ENCODE results near the gene POC1B.

POC1B gene

DNA sequence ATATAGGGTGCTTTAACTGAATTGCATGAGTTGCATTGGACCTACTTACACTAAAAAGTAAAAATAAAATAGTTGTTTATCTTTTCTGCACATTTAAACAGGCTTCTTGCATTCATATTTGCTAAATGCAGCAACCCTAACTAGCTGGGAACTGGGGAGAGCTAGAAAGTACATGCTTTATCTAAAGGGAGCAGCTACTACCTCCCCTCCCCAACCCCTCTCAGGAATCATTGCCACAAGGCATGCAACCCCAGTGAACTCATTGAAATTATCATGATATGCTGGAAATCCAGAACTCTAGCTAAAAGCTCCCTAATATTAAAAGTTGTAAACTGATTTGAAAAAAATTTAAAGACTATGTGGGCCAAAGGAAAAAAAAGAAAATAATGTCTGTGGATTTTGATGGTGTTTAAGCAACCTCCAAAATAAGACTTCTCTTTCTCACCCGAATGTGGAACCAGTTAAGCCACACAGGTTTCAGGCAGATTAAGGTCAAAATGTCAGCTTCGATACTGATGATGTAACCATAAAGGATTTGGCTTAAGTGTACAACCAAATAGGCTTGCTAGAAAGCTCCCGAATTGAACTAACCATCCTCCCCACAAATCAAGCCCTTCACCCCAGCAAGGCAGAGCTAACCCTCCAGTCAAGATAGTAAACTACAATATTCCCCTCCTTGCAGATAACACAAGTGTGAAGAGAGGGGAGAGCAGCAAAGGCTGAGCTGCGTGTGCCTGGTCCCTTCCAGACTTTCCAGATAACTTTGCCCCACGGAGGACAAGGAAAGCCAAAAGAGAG is 13.8 kb upstream of the POC1B start:
- in situ Hi-C loops (cut with MboI; ENCODE audit: low sequenced_read_pairs): no loop called here

DNA sequence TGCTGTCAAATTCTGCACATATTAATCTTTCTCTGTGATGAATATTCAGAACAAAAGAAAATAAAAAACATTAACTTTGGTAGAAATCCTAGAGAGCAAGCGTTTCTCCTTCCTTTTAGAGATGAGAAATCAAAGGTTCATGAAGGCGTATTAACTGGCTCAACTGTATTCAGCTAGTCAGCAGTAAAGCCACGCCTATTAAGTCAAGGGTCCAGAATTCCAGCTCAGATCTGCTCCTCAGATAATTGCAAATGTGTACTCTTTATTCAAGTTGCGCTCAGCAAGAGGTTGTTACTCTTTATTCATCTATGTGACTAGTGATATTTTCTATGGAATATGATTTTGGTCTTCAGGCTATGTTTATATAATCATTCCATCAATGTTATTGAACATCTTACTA is 13.1 kb upstream of the POC1B start:
- in situ Hi-C loops (cut with MboI; ENCODE audit: low sequenced_read_pairs): no loop called here

DNA sequence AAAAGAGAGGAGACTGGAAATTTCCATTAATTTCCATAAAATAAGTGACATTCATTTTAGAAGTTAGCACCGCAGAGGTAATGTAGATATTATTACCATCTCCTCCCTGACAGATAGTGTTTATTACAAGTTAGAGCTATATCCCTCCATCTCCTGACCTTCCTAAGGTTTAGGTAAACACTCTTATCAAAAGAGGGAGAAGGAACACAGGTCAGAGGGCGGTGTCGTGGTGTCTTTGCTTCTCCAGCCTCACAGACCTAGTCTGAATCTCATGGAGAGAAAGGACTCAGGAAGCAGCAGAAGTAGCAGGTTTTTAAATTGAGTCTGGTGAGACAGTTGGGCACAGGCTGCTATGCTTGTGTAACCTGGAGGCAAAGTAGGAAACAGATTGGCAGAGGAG is 11.5 kb upstream of the POC1B start:
- in situ Hi-C loops (cut with MboI; ENCODE audit: low sequenced_read_pairs): no loop called here

DNA sequence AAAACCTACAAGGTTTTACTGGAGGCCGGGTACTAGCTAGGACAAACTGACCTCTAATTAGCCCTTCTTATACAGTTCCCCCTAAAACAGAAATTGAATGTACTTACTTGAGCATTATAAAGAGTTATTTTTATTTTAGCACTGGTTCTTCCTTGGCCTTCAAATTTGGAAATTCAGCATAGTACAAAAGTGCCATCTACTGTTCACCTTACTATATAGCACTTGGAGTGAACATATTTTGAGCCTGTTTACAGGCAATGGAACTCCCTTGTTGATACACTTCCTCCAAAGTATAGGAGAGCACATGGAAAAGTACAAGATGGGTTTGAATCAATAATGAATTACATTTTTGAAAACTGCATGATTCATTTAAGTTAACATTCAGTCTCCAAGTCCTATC is 3.9 kb upstream of the POC1B start:
- in situ Hi-C loops (cut with MboI; ENCODE audit: low sequenced_read_pairs): no loop called here

DNA sequence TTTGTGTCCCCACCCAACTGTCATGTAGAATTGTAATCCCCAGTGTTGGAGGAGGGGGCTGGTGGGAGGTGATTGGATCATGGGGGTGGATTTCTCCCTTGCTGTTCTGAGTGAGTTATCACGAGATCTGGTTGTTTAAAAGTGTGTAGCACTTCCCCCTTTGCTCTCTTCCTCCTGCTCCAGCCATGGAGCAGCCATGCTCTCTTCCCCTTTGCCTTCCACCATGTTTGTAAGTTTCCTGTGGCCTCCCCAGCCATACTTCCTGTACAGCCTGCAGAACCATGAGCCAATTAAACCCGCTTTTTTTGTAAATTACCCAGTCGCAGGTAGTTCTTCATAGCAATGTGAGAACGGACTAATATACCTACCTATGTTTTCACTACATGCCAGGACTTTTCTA is 2.6 kb upstream of the POC1B start:
- in situ Hi-C loops (cut with MboI; ENCODE audit: low sequenced_read_pairs): no loop called here

DNA sequence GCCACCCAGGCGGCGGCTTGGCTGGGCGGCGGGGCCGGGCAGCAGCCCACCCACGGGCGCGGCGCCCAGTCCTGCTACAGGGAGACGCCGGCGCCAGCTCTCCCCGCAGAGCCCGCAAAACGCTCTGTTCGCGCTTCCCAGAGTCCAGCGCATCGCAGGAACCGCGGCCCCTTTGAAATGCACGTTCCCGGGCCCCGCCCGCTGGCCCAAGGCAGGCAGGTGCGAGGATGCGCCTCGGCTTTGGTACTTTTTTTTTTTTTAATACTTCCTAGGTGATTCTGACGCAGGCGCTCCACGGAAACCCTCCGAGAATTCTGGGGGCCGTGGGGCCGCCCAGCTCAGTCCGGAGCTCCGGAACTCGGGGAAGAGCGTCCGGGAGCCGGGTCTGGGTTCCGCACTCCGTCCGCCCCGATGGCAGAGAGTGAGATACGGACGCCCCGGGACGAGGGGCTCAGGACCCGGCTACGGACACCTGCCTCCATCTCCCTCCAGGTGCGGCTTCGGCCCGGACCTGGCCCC is 483 bp downstream of the POC1B start:
- in situ Hi-C loops (cut with MboI; ENCODE audit: low sequenced_read_pairs): no loop called here

DNA sequence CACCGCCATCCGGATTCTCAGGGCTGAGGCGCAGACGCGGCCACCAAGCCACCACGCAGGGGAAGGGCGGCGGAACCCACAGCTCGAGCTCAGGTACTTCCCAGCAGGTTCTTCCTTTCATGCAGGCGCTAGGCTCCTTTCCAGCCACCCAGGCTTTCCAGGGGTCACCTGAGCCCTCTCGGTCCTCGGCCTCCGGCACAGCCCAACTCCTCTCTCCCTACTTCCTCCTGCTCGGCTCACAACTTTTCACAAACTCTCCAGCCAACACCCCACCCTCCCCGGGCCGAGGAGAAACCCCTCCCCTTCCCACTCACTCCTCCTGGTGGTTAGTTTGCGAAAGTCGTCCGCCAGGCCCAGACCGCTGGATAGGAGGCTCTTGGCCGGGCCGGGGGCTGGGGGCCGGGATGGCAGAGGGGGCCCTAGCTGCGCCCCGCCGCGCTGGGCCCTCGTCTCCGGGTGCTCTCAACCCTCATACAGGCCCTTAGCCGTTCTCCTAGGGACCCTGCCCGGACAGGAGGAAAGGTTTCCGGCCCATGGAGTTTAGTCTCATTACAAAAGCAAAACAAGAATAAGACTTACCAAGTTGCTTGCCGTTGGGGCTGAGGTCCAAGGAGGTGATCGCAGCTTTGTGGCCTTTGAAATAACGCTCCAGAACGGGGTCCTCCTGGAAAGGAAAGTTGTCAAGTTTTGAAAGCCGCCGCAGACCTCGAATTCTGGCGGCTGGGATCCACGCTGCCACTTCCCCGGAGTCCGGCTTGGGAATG is 1.1 kb downstream of the POC1B start, which contains the start of gene GALNT4:
TSS of gene GALNT4 (minus strand) at position 256 of the 764 bp plus-strand sequence. CDS start at position 9, 247 bp downstream.
- in situ Hi-C loops (cut with MboI; ENCODE audit: low sequenced_read_pairs): no loop called here

DNA sequence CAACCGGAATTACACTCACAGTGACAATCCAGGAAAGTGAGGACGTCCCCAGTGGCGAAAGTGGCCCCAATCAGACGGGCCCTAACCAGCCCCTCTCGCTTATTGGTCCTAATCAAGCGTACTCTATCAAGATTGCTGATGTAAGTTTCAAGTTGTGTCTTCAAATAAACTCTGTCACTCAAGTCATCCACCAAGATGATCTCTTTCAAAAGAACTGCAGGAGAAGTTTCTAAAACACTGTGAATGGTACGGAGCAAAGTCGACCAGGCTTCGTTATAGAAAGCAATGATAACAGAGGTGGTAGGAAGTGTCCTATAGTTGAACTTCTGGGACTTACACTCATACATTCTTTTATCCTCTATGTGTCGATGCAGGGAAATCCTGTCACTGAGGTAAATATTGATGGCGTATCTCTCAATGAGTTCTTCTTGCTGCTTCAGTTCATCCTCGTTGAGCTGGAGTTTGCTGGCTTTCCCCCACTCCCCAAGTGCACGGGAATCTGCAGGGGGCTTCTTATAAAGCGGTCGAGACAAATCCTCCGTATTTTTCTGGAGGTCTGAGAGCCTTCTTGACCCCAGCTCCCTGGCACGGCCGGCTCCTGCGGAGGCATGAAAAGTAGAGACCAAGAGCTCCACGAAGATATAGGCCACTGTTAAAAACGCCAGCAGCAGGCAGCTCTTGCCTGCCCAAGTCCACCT is 1.9 kb downstream of the POC1B start:
- in situ Hi-C loops (cut with MboI; ENCODE audit: low sequenced_read_pairs): no loop called here

DNA sequence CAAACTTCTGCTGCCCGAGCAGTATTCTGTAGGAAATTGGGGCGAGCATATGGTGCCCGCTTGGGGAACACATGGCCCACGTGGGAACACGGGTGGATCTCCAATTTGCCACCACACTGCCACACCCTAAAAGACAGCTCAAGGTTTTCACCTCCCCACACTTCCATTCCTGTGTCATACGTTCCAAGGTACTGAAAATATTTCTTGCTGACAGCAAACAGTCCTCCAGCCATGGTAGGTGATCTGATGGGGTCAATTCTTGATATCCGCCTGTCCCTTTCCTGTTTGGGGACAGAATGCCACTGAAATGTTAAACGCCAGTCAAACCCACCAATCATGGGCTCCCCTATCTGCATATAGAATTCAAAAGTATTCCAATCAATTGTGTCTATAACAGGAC is 2.5 kb downstream of the POC1B start:
- in situ Hi-C loops (cut with MboI; ENCODE audit: low sequenced_read_pairs): no loop called here

DNA sequence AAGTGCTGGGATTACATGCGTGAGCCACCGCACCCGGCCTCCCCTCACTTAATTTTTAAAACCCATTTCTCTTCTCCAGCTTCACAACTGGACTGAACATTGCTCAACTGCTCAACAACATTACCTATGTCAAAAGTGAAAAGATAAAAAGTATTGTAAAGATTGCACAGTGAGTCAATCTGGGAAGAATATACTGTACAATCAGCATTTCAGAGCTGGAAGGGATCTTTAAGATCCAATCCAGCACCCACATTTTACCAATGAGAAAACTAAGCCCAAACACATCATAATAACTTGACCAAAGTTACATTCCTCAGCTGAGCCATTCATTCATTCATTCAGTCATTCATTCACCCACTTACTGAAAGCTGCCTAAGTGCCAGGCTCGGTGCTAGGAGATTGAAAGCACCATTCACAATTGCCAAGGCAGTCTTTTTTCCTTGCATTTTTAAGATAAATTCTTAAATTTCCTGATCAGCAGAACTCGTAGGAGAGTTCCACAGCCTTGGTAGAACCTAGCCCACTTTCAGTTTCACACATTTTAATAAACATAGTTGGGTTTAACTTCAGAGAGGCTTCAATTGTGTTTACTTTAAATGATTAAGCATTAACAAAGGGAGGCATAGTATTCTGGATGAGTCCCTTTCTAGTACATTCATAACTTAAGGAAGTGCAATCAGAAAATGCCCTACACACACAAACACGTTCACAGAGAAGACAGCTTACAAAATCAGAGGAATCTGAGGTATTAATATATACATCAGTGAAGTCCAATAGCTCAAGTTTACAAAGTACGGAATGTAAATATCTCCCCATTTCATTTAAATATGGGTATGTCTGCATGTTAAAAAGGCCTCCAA is 4.3 kb downstream of the POC1B start:
- in situ Hi-C loops (cut with MboI; ENCODE audit: low sequenced_read_pairs): no loop called here

DNA sequence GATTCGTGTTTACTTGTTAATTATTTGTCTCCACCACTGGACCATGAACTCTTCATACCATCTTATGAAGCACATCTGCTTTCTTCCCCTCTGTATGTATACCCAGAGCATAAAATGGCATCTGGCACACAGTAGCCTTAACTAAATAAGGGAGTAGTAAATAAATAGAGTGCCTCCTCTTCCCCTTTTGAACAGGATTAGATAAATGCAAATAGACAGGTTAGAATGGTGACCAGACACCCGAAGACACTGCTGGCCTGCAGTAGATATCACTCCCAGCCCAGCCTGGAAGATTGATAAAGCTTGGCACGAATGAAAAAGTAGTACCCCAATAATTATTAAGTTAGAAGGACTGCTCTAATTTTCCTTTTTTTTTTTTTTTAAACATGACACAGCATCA is 8.1 kb downstream of the POC1B start:
- in situ Hi-C loops (cut with MboI; ENCODE audit: low sequenced_read_pairs): no loop called here

DNA sequence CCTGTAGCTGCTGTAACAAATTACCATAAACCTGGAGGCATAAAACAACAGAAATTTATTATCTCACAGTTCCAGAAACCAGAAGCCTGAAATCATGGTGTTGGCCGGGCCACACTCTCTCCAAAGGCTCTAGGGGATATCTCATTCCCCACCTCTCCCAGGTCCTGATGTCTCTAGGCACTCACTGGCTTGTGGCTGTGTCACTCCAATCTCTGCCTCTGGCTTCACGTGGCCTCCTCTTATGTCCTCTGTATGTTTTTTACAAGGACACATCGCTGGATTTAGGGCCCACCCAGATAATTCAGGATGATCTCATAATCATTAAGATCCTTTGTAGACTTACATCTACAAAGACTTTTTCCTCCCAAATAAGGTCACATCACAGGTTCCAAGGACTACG is 9.2 kb downstream of the POC1B start:
- in situ Hi-C loops (cut with MboI; ENCODE audit: low sequenced_read_pairs): no loop called here

DNA sequence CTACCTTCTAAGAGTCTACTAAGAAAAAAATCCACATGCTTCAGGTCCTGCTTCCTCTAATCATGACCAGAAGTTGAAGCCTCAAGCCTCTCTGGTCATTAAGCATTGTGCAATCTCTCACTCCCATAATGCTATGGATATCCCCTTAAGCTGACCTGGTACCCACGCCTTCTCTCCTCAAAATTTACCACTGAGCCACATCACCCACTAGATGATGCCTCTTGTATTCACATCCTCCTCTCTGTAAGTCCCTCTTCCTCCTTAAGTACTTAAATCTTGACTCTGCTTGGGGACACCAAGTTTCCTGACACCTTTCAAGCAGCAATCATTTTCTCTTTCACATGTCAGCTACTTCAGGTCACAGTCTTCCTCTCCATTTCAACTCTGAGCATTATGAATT is 11.1 kb downstream of the POC1B start:
- in situ Hi-C loops (cut with MboI; ENCODE audit: low sequenced_read_pairs): no loop called here

DNA sequence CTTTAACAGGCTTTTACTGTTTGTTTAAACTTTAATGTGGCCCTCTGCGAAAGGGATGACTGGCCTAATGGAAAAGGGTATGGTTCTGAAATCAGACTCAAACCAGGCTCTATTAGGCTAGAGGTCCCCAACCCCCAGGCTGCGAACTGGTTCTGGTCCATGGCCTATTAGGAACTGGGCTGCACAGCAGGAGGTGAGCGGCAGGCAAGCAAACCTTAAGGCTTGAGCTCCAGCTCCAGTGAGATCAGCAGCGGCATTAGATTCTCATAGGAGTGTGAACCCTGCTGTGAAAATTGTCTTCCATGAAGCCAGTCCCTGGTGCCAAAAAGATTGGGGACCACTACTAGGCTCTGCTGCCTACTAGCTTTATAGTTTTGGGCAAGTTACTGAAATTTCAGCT is 12.3 kb downstream of the POC1B start:
- in situ Hi-C loops (cut with MboI; ENCODE audit: low sequenced_read_pairs): no loop called here

DNA sequence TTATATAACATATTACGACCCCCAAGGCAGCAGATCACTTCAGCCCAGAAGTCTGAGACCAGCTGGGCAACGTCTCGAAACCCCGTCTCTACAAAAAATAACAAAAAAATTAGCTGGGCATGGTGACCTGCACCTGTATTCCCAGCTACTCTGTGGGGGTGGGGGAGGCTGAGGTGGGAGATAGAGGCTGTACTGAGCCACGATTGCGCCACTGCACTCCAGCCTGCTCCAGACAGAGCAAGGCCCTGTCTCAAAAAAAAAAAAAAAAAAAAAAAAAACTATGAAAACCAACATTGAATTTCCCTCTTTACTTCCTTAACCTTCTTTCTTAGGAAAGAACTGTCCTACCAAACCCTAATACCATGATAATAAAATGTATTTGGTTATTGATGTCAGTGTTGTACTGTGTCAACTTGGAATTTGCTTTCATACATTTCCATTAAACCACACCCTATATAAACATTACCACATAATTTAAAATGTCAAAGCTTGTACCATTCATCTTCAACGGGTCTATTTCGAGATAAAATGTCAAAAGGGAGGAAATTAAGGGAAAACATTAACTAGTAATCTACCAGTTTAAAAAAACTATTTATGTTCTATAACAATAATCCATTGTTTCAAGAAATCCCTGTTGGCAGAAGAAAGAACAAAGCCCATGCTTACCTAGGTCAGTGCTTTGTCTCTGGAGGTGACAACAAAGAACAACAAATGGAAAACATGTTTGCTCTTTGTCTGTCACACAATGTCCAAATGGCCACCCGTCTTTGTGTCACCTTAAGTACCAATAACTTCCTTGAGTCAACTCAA is 18.6 kb downstream of the POC1B start:
- in situ Hi-C loops (cut with MboI; ENCODE audit: low sequenced_read_pairs): no loop called here

DNA sequence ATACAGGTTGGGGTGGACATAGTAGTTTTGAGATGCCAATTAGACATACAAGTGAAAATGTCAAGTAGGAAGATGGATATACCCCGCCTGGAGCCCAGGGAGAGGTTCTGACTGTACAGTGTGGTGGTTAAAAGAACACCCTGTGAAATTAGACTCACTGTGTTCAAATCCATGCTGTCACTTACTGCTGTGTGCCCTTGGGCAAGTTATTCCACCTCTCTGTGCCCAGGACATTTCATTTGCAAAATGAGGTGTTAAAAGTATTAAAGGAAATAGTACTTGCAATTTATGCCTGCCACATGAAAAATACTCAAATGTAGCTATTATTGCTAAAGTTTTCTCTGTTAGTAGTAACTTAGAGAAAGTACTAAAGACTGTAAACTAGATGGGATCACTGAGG is 19.8 kb downstream of the POC1B start:
- in situ Hi-C loops (cut with MboI; ENCODE audit: low sequenced_read_pairs): no loop called here

DNA sequence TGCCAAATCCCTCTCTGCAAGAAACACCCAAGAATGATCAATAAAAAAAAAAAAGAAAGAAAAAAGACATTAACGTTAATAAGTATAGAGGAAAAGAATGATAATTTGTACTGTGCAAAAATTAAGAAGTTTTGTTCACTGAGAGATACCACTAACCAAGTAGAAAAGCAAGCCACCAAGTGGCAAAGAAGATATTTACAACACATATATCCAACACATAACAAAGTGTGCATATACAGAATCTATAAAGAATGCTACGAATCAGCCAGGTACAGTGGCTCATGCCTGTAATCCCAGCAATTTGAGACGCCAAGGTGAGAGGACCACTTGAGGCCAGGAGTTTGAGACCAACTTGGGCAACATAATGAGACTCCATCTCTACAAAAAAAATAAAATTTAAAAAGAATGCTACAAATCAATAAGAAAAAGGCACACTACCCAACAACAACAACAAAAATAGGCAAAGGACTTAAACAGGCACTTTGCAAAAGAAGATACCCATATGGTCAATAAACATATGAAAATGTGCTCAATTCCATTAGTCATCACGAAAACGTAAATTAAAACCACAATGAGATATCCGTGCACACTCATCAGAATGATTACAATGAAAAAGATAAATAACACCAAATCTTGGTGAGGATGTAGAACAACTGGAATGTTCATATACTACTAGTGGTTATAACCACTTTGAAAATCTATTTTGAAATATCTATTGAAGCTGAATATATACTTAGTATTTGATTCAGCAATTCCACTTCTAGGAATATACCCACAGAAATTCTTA is 21.1 kb downstream of the POC1B start:
- in situ Hi-C loops (cut with MboI; ENCODE audit: low sequenced_read_pairs): no loop called here

DNA sequence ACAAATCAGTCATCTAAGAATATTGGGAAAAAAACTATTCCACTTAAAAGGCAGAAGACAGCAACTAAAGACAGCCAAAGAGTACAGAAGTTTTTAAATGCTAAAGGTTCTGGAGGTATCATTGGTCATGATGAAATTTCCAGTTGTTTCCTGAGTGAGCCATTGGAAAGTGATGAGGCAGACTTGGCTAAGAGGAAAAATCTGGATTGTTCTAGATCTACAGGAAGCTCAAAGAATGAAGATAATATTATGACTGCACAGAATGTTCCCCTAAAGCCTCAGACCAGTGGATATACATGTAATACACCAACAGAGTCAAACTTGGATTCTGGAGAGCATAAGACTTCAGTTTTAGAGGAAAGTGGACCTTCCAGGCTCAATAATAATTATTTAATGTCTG is 24.1 kb downstream of the POC1B start:
- in situ Hi-C loops (cut with MboI; ENCODE audit: low sequenced_read_pairs): no loop called here

DNA sequence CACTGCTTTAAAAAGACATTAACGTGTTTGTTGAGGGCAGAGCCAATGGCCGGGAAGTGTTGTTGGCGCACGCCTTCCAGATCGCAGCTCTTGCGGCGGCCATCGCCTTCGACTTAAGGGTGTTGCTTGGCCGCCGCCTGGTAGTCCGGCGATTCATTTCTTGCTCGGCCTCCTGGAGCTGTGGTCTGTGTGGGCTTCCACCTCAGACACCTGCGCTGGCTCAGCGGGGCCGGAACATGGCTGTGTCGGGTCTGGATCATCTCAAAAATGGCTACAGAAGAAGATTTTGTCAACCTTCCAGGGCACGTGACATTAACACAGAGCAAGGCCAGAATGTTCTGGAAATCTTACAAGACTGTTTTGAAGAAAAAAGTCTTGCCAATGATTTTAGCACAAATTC is 26.0 kb downstream of the POC1B start:
- in situ Hi-C loops (cut with MboI; ENCODE audit: low sequenced_read_pairs): no loop called here
